LoVo (cell line): Measurements from ENCODE around the gene IFT122.

Experiments used
- DNase-seq: peaks from one replicate; pipeline ENCODE4 v3.0.0-alpha.2; 2016; ENCODE audit warnings: low spot score

IFT122 gene

DNA sequence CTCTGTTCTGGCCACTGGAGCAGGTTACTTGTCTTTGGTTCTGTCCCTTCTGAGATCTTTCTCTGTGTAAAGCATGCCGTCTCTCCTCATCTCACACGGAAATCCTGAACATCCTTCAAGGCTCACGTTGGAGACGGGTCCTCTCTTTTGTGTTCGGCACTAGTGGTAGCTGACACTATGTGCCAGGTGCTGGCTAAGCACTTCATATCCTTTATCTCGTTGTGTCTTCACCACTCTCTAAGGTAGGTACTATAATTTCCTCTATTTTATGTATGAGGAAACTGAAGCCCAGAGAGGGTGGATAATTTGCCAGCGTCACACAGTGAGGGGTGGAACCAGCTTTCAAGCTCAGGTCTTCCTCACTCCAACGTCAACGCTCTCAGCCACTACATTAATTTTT is 1.2 kb downstream of the IFT122 start:
- DNase-seq = no peak

DNA sequence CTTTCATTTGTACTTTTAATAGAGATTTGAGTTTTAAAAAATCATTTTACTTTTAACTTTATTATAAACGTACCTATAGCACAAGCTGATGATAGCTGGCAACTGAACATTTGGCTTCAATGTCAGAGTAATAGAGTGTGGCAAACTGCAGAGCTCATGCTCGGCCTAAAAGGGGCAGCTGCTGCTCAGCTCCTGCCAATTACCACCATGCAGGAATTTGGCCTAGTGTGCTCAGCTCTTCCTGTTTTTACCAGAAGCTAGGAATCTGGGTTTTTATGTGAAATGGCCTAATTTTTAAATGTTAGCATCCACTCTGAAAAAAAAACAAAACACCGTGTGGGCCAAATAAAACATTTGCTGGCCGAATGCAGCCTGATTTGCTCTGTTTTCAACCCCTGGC is 1.8 kb downstream of the IFT122 start:
- DNase-seq = no peak

DNA sequence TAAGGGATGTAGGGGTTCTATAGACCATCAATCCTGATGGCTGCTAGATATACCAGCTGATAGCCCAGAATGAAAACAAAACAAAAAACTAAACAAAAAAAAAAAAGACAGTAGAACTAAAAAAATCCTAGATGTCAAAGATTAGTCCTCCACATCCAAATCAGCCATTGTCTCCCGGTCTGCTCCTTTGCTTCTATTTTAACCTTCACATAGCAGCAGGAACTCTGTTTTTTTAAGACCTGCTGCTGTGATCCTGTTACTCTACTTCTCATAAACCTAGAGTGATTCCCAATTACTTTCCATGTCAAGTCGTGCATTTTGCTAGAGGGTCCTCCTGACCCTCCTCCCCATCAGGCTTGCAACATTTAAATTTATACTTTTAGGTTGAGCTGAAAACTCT is 2.5 kb downstream of the IFT122 start:
- no peak for DNase-seq

DNA sequence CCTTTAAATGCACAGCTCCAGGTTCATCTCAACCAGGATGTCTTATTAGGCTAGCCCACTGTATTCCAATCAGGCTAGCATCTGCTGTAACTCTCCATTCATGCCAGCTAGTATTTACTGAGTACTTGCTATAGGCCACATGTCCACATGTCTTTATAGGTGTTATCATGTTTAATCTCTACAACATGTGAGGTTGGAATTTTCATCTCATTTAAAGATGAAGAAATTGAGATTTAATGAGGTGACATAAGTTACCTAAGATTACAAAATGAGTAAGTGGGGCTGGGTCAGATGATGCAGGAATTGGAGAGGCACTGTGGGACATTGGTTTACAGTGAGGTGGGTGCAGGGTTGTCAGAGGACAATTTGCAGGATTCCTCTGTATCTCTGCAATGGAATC is 2.9 kb downstream of the IFT122 start:
- no peak for DNase-seq

DNA sequence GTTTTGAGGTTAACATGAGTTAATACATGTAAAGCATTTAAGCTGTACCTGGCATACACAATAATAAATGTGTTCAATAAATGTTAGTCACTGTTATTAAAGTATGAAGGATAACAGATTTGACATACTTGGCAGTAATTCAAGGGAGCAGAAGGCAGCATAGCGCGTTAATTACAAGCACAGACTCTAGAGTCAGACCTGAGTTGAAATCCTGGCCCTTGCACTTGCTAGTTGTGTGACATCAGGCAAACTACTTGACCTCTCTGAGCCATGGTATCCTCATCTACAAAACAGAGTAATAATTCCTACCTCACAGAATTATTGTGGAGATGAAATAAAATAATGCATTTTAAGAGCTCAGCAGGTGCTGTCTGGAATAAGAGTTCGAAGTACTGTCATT is 5.4 kb downstream of the IFT122 start:
- DNase-seq = no peak

DNA sequence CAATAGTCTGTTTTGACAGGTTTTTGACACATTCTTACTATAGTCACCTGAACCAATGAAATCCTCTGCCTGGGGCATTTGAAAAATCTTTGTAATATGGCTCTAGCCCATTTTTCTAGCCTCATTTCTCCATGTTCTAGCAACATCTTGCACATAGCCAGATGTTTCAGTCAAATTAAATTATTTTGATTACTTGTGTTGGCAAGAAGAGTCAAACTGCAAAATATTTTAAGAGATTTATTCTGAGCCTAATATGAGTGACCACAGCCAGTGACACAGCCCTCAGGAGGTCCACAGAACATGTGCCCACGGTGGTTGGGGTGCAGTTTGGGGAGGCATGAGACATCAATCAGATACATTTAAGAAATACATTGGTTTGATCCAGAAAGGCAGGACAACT is 6.9 kb downstream of the IFT122 start:
- DNase-seq = no peak

DNA sequence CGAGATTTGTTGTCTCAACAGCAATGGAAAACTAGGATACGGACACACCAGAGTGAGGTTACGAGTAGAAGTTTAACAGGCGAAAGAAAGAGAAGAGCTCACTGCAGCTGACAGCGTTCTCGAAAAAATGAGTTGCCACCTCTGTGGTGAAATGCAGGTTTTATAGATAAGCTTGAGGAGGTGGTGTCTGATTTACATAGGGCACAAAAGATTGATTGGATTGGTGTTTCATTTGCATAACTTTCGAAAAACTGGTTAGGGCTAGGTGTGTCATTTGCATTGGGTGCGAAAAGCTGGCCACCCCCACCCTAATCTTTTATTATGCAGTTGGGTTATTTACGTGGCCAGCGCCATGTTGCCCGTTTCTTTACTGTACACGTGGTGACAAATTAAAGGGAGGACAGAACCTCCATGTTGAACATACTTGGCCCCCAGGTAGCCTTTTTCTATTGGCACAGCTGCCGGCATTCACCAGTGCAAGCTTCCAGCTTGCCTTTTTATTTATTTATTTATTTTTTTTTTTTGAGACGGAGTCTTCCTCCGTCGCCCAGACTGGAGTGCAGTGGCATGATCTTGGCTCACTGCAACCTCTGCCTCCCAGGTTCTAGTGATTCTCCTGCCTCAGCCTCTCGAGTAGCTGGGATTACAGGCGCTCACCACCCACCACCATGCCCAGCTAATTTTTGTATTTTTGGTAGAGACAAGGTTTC is 8.3 kb downstream of the IFT122 start:
- no peak for DNase-seq

DNA sequence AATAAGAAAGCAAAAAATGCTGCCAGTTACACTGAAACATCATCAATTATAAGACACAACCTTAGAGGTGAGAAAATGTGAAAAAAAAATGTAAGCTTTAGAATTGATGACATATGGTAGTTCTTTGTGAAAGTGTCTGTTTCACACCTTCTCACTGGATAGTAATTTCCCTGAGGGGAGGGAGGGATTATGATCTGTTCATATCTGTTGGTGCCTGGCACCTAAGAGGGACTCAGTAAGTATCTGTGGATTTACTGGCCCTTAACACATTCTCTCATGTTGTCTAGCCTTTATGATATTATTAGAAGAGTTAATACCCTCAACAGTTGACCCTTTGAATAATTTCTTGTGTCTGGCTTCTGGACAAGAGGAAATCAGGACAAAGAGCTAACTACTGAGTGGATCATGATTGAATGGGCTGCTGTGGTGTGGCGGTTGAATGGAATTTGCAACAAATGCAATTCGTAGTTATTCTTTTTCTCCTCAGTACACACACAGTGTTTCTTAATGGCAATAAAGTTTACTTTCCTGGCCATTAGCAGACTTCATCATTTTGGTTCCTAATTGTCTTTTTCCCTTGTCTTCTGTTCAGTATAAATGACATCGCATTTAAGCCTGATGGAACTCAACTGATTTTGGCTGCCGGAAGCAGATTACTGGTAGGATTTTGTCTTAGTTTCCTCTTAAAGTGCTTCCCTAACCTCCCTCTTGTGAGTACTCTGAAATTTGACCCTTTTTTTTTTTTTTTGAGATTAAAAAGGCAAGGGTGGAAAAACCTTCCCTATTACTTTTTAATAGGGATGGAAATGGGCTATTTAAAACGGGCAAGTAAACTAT is 9.5 kb downstream of the IFT122 start:
- DNase-seq = no peak

DNA sequence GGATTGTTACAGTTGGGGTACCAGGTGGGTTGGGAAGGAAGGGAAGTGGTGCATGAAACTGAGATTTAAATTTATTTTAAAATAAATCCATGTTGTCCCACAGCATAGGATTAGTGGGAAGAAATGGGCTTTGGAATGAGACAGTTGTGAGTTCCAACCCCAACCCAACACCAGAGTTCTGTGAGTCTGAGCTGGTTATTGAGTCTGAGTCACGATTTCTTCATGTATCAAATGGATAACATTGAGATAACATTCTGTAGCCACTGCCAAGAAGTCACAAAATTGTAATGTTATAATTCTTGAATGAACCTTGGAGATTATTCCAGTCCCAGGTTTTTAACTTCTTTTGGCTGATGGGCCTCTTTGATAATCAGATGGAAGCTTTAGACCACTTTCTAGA is 13.7 kb downstream of the IFT122 start:
- DNase-seq = no peak

DNA sequence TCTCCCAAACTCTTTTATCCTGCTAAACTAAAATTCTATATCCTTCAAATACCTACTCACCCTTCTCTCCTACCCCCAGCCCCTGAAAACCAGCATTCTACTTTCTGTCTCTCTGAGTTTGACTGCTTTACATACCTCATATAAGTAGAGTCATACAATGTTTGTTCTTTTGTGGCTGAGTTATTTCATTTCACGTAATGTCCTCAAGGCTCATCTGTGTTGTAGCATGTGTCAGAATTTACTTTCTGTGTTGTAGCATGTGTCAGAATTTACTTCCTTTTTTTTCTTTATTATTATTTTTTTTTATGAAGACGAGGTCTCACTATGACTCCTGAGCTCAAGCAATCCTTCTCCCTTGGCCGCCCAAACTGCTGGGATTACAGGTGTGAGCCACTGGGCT is 20.1 kb downstream of the IFT122 start:
- DNase-seq = no peak

DNA sequence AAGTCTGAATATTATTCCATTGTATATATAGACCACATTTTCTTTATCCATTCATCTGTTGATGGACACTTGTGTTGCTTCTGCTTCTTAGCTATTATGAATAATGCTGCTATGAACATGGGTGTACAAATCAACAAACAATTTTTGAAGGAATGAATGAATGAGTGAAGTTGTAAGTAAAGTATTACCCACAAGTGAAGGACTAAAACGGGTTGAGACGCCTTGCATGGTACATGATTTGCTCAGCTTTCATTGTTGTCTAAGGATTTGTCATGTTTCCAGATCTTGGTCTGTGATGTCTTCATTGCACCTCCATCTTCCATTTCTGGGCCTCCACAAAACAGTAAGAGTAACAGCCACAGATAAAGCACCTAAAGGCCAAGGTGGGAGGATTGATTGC is 20.5 kb downstream of the IFT122 start:
- no peak for DNase-seq

DNA sequence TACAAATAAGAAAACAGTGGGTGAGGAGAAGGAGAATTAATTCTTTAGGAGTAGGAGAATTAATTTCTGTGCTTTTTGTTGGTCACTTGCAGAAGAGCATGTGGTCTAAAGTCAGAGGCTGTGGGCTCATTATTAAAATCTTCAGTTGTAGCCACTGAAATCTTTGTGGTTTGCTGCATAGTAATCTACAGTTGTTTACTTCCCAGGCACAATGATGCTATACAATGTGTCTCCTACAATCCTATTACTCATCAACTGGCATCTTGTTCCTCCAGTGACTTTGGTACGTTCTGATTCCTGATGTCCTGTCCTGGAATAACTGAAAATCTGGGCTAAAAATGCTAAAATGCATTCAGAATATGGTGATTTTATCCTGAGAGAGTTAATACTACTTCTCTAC is 21.0 kb downstream of the IFT122 start:
- no peak for DNase-seq

DNA sequence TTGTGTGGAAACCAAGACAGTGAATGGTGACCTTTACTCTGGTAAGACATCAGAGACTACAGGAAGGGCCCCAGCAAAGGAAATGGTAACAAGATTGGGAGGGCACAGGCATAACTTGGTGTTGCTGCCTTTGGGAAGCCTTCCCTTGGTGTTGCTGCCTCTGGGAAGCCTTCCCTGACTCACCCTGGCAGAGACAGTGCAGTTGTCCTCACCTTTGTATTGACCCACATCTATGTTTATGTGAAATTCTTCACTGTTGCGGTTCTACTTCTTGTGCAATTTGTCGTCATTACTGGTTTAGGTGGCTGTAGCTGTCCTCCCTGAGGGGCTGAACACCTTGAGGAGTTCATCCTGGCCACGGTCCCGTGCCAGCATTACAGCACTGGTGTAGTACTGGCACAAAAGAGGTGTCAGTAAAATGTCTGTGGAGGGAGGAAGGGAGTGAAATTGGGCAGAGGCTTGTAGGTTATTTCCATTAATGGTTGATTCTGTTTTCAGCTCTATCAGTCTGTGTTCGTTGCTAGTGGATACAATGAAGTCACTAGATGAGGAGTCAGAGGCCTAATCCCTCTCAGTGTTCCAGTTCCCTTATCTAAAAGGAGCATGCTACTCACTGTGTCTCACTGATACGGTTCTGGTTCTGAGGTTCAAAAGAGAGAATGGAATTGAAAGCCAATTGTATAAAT is 21.6 kb downstream of the IFT122 start:
- DNase-seq = no peak

DNA sequence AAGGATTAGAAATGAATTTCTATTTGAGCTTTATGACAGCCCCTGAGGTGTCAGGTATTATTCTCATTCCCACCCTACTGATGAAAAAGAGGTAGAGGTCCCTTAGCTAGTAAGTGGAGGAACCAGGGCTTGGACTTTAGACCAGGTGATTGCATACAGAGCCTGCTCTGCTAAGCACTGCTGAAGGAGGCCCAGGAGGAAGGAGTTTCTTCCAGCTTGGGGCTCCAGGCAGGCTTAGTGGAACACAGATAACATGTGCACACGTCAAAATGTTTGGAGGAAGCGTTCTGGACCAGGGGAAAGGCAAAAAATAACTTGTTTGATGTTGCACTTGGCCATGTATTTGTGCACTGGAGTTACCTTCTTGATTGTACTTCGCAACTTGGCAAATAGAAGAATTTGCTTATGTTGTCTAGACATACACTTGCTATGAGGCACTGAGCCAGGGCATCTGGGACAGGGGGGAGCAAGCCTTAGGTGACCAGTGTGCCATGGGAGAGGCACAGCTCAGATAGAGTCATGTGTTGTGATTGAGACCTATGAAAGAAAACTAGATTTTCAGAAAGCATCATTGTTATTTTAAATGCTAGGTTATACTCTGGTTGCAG is 22.4 kb downstream of the IFT122 start:
- DNase-seq = no peak

DNA sequence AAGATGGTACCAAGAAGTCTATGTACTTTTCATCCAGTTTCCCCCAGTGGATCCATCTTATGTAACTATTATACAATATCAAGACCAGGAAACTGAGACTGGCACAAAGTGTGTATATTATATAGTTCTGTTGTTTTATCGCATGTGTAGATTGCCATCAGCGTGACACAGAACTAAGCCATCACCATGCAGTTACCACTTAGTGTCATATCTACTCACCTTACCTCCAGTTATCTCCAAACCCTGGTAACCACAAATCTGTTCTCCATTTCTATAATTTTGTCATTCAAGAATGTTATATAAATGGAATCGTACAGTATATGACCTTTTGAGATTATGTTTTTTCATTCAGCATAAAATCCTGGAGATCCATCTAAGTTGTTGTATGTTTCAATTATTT is 23.1 kb downstream of the IFT122 start:
- DNase-seq = no peak

DNA sequence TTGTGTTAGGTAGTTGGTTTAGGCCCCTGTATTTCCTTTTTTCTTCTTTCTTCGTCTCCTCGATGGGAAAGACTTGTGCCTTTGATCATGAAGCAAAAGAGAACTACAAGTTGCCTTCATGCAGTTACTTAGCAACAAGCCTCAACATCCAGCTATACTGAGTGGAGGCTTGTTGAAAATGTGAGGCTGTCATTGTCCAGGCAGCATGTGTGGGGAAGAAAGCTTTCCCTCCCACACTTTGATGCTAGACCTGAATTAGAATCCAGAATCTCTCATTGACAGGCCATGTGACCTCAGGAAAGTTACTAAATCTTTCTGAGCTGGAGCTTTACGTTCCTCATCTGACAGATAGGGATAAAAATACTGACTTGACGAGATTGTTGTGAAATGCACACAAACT is 23.7 kb downstream of the IFT122 start:
- no peak for DNase-seq

DNA sequence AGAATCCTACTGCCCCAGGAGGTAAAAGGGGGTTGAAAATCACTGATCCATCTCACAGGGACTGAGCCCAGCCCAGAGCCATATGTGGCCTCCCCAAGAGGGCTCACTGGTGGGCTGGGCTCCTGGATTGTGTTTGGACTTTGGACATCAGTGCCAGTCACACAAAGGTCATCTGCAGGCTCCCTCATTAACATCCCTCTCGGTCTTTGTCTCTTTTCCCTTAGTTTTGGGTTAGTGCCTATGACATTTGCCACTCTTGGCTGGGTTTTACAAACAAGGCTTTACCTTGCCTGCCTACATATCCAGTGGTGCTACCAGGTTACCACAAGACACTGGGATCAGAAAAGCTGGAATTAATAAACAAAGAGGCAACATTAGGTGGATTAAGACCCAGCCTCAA is 27.9 kb downstream of the IFT122 start:
- no peak for DNase-seq

DNA sequence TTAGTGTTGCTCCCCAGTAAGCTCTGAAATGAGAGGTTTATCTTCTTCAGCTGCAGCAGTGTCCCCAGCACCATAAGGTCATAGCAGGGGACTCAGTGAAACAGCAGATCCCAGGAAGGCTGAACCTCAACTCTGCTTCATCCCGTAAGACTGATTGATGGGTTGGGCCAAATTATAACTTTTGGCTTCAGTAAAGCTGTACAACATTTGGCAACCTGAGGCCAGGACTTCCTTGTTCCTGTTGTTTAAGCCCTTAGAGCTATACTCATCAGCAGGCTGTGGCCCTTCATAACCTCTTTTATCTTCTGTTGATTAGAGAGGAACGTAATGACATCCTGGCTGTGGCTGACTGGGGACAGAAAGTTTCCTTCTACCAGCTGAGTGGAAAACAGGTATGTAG is 29.0 kb downstream of the IFT122 start:
- no peak for DNase-seq

DNA sequence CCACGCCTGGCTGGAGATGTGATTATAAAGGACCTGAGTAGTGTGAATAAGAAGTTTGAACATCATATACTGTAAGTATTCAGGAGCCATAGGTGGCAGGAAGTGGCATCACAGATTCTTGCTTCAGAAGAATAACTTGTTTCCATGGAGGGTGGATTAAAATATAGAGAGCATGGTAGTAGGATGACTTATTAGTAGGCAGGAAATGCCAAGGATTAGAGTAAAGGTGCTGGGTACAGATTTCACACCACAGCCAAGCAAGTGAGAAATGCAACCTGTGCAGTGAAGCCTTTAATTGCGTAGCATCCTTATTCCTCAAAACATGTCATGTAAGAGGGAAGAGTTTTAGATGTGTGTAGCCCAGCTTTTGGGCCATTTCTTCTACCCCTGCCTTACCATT is 30.8 kb downstream of the IFT122 start:
- DNase-seq = no peak

DNA sequence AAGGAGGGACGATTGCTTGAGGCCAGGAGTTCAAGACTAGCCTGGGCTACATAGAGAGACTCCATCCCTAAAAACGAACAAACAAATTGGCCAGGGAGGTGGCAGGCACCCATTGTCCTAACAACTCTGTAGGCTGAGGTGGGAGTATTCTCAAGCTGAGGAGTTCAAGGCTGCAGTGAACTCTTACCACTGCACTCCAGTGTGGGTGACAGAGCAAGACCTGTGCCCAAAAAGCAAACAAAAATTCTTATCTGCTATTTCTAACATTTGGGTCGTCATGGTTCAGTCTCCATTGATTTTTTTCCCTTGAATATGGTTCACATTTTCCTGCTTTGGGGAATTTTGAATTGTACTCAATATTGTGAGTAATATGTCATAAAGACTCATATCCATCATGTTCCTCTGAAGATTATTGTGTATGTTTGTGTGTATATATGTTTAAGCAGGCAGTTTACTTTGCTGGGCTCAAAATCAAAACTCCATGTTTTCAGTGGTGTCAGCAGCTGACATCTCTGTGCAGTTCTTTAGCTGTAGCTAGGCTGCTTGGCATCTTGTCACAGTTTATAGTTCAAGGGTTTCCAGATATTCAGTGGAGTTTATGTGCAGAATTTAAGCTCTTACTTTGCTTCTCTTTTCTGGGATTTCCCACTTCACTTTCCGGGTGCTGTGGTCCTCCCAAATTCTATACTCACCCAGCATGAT is 33.2 kb downstream of the IFT122 start:
- no peak for DNase-seq

DNA sequence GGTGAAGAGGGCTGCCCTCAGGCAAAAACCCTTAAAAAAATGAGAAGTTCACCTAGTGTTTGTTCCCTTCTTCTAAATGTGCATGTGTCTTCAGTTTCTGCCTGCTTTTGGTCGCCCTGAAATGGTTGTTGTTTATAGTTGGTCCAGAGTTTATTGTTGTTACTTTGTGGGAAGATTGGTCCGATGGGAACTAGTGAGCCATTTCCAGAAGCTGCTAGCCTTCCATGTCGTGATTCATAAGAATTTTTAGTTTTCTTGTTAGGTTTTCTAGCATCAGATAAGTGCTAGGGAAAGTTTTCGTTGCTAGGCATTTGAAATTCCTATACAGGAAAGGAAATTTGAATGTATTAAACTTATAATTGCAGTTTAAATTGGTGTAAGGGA is 33.7 kb downstream of the IFT122 start:
- no peak for DNase-seq
